ENCODE data around the gene ZSCAN31. TPM values are rescaled to one million over a fixed set of nuclear protein-coding genes. Genes with fewer than 3 reads are reported as not detected.
A peak's percentile ranks its signal among the peaks of the same experiment; 100 is the strongest.

The ZSCAN31 gene
- total and polyA plus RNA-seq, 10 of the 15 experiments (the other 5 are each of a cell fraction or from before 2014, with no cell fraction given): 1.6 to 5.2 (median 2.9) TPM

DNA sequence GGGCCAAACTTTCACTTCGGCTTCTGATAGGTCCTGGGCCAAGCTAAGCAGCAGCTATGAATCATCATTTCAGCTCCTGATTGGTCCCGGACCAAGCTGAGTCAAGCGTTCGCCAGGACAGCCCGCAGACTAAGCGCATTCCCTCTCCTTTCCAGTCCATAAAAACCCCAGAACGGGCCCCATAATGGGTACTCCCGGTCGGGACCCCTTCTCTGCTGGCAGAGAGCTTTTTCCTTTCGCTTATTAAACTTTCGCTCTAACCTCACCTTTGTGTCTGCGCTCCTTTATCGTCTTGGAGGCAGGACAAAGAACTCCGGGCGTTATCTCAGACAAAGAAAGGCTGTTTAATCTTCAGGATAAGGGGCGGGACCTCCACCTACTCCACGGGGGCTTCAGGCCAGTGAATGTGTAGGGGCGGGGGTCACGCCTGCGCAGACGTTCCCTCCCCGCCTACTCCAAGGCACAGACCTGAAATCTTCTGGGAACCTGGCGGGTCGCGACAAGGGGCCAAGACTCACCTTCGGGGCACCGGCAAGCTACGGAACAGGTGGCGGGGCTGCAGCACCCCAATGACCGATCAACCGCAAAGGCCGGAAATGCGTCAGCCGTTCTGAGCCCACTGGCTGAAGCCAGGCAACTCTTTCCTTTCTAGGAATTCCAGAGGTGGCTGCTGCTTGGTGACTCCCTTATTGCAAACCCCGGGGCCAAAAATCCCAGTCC lies at the start of gene ZSCAN31 (continued):
- TF ChIP-seq, protein P1, sequence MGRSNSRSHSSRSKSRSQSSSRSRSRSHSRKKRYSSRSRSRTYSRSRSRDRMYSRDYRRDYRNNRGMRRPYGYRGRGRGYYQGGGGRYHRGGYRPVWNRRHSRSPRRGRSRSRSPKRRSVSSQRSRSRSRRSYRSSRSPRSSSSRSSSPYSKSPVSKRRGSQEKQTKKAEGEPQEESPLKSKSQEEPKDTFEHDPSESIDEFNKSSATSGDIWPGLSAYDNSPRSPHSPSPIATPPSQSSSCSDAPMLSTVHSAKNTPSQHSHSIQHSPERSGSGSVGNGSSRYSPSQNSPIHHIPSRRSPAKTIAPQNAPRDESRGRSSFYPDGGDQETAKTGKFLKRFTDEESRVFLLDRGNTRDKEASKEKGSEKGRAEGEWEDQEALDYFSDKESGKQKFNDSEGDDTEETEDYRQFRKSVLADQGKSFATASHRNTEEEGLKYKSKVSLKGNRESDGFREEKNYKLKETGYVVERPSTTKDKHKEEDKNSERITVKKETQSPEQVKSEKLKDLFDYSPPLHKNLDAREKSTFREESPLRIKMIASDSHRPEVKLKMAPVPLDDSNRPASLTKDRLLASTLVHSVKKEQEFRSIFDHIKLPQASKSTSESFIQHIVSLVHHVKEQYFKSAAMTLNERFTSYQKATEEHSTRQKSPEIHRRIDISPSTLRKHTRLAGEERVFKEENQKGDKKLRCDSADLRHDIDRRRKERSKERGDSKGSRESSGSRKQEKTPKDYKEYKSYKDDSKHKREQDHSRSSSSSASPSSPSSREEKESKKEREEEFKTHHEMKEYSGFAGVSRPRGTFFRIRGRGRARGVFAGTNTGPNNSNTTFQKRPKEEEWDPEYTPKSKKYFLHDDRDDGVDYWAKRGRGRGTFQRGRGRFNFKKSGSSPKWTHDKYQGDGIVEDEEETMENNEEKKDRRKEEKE (IDR thresholded peaks at IDR 0.05): no peak
- no peak for TF ChIP-seq RAD21 (IDR thresholded peaks at IDR 0.05; ENCODE audit: insufficient read depth, low read depth, low read length)
- TF ChIP-seq EP300 (IDR thresholded peaks at IDR 0.05; ENCODE audit: borderline replicate concordance in 1 of 2, control insufficient read depth in 1 of 2, low read depth in 2 of 2, low read length in 2 of 2): no peak
- no peak for TF ChIP-seq KAT2A (conservative IDR thresholded peaks at IDR 0.05; ENCODE audit: control insufficient read depth, low read depth, low read length)
- no peak for TF ChIP-seq SREBF2 (IDR thresholded peaks at IDR 0.05; ENCODE audit: low read length)
- no peak for TF ChIP-seq HCFC1 (IDR thresholded peaks at IDR 0.05; ENCODE audit: low read length)
- TF ChIP-seq, protein P2, sequence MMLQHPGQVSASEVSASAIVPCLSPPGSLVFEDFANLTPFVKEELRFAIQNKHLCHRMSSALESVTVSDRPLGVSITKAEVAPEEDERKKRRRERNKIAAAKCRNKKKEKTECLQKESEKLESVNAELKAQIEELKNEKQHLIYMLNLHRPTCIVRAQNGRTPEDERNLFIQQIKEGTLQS (IDR thresholded peaks at IDR 0.05; ENCODE audit: borderline replicate concordance, extremely low read depth, low read depth, low read length): no peak
- no peak for TF ChIP-seq SUZ12 (IDR thresholded peaks at IDR 0.05; ENCODE audit: unreplicated experiment)
- TF ChIP-seq, protein P3, sequence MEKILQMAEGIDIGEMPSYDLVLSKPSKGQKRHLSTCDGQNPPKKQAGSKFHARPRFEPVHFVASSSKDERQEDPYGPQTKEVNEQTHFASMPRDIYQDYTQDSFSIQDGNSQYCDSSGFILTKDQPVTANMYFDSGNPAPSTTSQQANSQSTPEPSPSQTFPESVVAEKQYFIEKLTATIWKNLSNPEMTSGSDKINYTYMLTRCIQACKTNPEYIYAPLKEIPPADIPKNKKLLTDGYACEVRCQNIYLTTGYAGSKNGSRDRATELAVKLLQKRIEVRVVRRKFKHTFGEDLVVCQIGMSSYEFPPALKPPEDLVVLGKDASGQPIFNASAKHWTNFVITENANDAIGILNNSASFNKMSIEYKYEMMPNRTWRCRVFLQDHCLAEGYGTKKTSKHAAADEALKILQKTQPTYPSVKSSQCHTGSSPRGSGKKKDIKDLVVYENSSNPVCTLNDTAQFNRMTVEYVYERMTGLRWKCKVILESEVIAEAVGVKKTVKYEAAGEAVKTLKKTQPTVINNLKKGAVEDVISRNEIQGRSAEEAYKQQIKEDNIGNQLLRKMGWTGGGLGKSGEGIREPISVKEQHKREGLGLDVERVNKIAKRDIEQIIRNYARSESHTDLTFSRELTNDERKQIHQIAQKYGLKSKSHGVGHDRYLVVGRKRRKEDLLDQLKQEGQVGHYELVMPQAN (conservative IDR thresholded peaks at IDR 0.05): no peak
- TF ChIP-seq, protein P4, sequence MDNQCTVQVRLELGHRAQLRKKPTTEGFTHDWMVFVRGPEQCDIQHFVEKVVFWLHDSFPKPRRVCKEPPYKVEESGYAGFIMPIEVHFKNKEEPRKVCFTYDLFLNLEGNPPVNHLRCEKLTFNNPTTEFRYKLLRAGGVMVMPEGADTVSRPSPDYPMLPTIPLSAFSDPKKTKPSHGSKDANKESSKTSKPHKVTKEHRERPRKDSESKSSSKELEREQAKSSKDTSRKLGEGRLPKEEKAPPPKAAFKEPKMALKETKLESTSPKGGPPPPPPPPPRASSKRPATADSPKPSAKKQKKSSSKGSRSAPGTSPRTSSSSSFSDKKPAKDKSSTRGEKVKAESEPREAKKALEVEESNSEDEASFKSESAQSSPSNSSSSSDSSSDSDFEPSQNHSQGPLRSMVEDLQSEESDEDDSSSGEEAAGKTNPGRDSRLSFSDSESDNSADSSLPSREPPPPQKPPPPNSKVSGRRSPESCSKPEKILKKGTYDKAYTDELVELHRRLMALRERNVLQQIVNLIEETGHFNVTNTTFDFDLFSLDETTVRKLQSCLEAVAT (IDR thresholded peaks at IDR 0.05): peak; percentile 19
- no peak for TF ChIP-seq NR2C1 (IDR thresholded peaks at IDR 0.05)
- TF ChIP-seq RB1 (IDR thresholded peaks at IDR 0.05; ENCODE audit: borderline replicate concordance): no peak
- TF ChIP-seq MYB (IDR thresholded peaks at IDR 0.05; ENCODE audit: borderline replicate concordance, low read depth, low read length): no peak
- peak; percentile 21; the same call in 1 of the 3 replicates for TF ChIP-seq POU2F2 (IDR thresholded peaks at IDR 0.05; ENCODE audit: borderline replicate concordance, low read depth, low read length)
- 0 out of 2 replicates have a peak, but pooled peaks have one; percentile 48 for TF ChIP-seq POLR2AphosphoS2 (IDR thresholded peaks at IDR 0.05; ENCODE audit: low read depth, low read length)
- TF ChIP-seq PML (IDR thresholded peaks at IDR 0.05; ENCODE audit: low read length): peak; percentile 92
- TF ChIP-seq, protein P5, sequence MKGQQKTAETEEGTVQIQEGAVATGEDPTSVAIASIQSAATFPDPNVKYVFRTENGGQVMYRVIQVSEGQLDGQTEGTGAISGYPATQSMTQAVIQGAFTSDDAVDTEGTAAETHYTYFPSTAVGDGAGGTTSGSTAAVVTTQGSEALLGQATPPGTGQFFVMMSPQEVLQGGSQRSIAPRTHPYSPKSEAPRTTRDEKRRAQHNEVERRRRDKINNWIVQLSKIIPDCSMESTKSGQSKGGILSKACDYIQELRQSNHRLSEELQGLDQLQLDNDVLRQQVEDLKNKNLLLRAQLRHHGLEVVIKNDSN (IDR thresholded peaks at IDR 0.05; ENCODE audit: borderline replicate concordance, extremely low read length, insufficient read depth, low read depth, low read length): peak; percentile 16
- TF ChIP-seq, protein P6, sequence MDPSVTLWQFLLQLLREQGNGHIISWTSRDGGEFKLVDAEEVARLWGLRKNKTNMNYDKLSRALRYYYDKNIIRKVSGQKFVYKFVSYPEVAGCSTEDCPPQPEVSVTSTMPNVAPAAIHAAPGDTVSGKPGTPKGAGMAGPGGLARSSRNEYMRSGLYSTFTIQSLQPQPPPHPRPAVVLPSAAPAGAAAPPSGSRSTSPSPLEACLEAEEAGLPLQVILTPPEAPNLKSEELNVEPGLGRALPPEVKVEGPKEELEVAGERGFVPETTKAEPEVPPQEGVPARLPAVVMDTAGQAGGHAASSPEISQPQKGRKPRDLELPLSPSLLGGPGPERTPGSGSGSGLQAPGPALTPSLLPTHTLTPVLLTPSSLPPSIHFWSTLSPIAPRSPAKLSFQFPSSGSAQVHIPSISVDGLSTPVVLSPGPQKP (IDR thresholded peaks at IDR 0.05; ENCODE audit: low read depth, low read length): no peak
- TF ChIP-seq WRNIP1 (IDR thresholded peaks at IDR 0.05; ENCODE audit: borderline replicate concordance, low read depth, low read length): no peak

All from GM12878 (cell line).